MM.1S (cell line): ENCODE results near the gene TOX2.

Experiments
- DNase-seq: peaks from one replicate; pipeline ENCODE4 v3.0.0-alpha.2; 2015
- H2AFZ ChIP-seq: fragments of 300-600 bp; sonication (generic); 2 replicates; pipeline ENCODE4 v1.6.0; 2016; ENCODE audit warnings: antibody characterized with exemption, low read length
- H3F3A ChIP-seq: fragments of 300-600 bp; sonication (generic); 2 replicates; pipeline ENCODE4 v1.6.1; 2016; ENCODE audit warnings: mild to moderate bottlenecking, antibody characterized with exemption, low read length, moderate library complexity, mixed read lengths; ENCODE audit not compliant: insufficient read depth
- H3K27ac ChIP-seq: fragments of 300-600 bp; sonication (generic); 2 replicates; pipeline ENCODE4 v1.5.1; 2016; ENCODE audit warnings: mild to moderate bottlenecking, low read length
- H3K27me3 ChIP-seq: fragments of 300-600 bp; sonication (generic); replicated peaks from 2 replicates; pipeline ENCODE4 v1.6.0; 2016; ENCODE audit warnings: low read length; ENCODE audit not compliant: insufficient read depth
- H3K36me3 ChIP-seq: fragments of 300-600 bp; sonication (generic); replicated peaks from 2 replicates; pipeline ENCODE4 v1.6.1; 2016; ENCODE audit warnings: mild to moderate bottlenecking, low read length, mixed read lengths; ENCODE audit not compliant: insufficient read depth
- H3K4me1 ChIP-seq: fragments of 300-600 bp; sonication (generic); 2 replicates; pipeline ENCODE4 v1.6.1; 2016; ENCODE audit warnings: low read length, mixed read lengths
- H3K4me2 ChIP-seq: fragments of 300-600 bp; sonication (generic); 2 replicates; pipeline ENCODE4 v1.6.0; 2016; ENCODE audit warnings: low read depth, low read length
- H3K4me3 ChIP-seq: fragments of 300-600 bp; sonication (generic); 2 replicates; pipeline ENCODE4 v1.5.1; 2016; ENCODE audit warnings: low read length, mixed read lengths
- H3K79me2 ChIP-seq: fragments of 300-600 bp; sonication (generic); 2 replicates; pipeline ENCODE4 v1.6.1; 2016; ENCODE audit warnings: mixed run types, low read length, mixed read lengths
- H3K9ac ChIP-seq: fragments of 300-600 bp; sonication (generic); 2 replicates; pipeline ENCODE4 v1.6.1; 2016; ENCODE audit warnings: low read length, mixed read lengths
- H3K9me2 ChIP-seq: fragments of 300-600 bp; sonication (generic); replicated peaks from 2 replicates; pipeline ENCODE4 v1.6.1; 2016; ENCODE audit warnings: mild to moderate bottlenecking, low read length, mixed read lengths; ENCODE audit not compliant: insufficient read depth
- H3K9me3 ChIP-seq: fragments of 300-600 bp; sonication (generic); replicated peaks from 2 replicates; pipeline ENCODE4 v1.6.1; 2016; ENCODE audit warnings: mild to moderate bottlenecking, low read length, mixed read lengths; ENCODE audit not compliant: insufficient read depth
- H4K20me1 ChIP-seq: fragments of 300-600 bp; sonication (generic); 2 replicates; pipeline ENCODE4 v1.6.1; 2016; ENCODE audit warnings: mild to moderate bottlenecking, low read length, moderate library complexity, mixed read lengths; ENCODE audit not compliant: insufficient read depth
- CTCF ChIP-seq: fragments of 300-600 bp; sonication (generic); IDR thresholded peaks from 2 replicates; pipeline ENCODE4 v1.5.1; 2016; ENCODE audit warnings: antibody characterized with exemption, low read length, mixed read lengths
- EZH2 ChIP-seq: fragments of 300-600 bp; sonication (generic); optimal IDR thresholded peaks from 2 replicates; pipeline ENCODE3; 2017; ENCODE audit warnings: low read depth, mild to moderate bottlenecking, antibody characterized with exemption, low read length, mixed read lengths
- EZH2phosphoT487 ChIP-seq: fragments of 300-600 bp; sonication (generic); IDR thresholded peaks from 2 replicates; pipeline ENCODE4 v1.6.1; 2018; ENCODE audit warnings: antibody characterized with exemption, low read length

Gene TOX2

DNA sequence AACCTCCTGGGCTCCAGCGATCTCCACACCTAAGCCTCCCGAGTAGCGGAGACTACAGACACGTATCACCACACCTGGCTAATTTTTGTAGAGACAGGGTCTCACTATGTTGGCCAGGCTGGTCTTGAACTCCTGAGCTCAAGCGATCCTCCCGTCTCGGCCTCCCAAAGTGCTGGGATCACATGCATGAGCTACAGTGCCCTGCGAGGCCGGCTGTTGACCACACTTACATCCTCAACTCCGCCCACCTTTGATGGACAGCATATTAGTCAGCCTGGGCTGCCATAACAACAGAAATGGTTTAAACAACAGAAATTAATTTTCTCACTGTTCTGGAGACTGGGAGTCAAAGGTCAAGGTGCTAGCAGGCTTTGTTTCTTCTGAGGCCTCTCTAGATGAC lies 164.6 kb downstream of the TOX2 start:
- H2AFZ ChIP-seq = no peak overlapping the region
- 0 out of 2 replicates have a peak, but pooled peaks cover 6% of the 10 kb centered on the region for H3F3A ChIP-seq
- H3K4me2 ChIP-seq = 0 out of 2 replicates have a peak overlapping the region, but pooled peaks have one; percentile 42
- no peaks in the 10 kb centered on the region for H3K79me2 ChIP-seq
- no peak for TF ChIP-seq CTCF
- TF ChIP-seq EZH2phosphoT487 = no peak
- TF ChIP-seq EZH2 = no peak
- H3K9ac ChIP-seq = peak overlapping the region; percentile 63; the same call in 1 of the 2 replicates
- H3K4me1 ChIP-seq = peaks cover 21% of the 10 kb centered on the region
- DNase-seq = no peak
- H3K27me3 ChIP-seq = no peaks in the 10 kb centered on the region
- H3K9me3 ChIP-seq = no peaks in the 10 kb centered on the region
- H4K20me1 ChIP-seq = no peaks in the 10 kb centered on the region
- H3K36me3 ChIP-seq = no peaks in the 10 kb centered on the region
- peak overlapping the region; percentile 88 for H3K27ac ChIP-seq
- H3K9me2 ChIP-seq = no peaks in the 10 kb centered on the region
- no peak overlapping the region for H3K4me3 ChIP-seq

DNA sequence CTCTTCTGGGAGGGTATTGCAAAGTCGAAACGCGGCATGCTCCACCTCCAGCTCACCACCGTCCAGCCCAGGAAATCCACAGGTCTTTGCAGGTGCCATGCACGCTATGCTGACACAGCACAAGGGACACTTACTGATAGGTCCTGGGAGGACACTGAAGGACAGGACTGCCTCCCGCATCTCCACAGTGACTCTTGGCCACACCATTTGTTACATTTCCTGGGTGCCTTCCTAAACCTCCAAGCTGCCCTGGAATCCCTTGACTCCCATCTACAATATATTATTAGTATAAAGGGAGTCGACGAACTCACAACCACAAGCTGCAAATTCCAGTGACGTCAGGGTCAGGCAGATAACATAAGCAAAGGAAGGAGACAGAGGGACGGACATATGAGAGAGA lies 165.4 kb downstream of the TOX2 start:
- H3K27ac ChIP-seq = peak overlapping the region; percentile 88
- H2AFZ ChIP-seq = no peak overlapping the region
- 0 out of 2 replicates have a peak, but pooled peaks cover 6% of the 10 kb centered on the region for H3F3A ChIP-seq
- no peaks in the 10 kb centered on the region for H3K27me3 ChIP-seq
- no peaks in the 10 kb centered on the region for H3K79me2 ChIP-seq
- H4K20me1 ChIP-seq = no peaks in the 10 kb centered on the region
- peak overlapping the region; percentile 63 for H3K9ac ChIP-seq
- DNase-seq = peak; percentile 74
- H3K4me3 ChIP-seq = peak overlapping the region; percentile 11; the same call in 1 of the 2 replicates
- H3K4me2 ChIP-seq = peak overlapping the region; percentile 42
- no peaks in the 10 kb centered on the region for H3K9me3 ChIP-seq
- H3K36me3 ChIP-seq = no peaks in the 10 kb centered on the region
- H3K9me2 ChIP-seq = no peaks in the 10 kb centered on the region
- H3K4me1 ChIP-seq = peaks cover 21% of the 10 kb centered on the region
- TF ChIP-seq CTCF (no peak), EZH2phosphoT487 (no peak), EZH2 (no peak)

- Histone ChIP-seq H3K27ac (peak overlapping the region; percentile 88), H3K9me3 (no peaks in the 10 kb centered on the region), H2AFZ (no peak overlapping the region), H3K27me3 (no peaks in the 10 kb centered on the region), H3K36me3 (no peaks in the 10 kb centered on the region), H3K4me1 (peaks cover 21% of the 10 kb centered on the region), H3K9ac (peak overlapping the region; percentile 63), H4K20me1 (no peaks in the 10 kb centered on the region), H3K4me3 (peak overlapping the region; percentile 11; the same call in 1 of the 2 replicates), H3K79me2 (no peaks in the 10 kb centered on the region), H3F3A (0 out of 2 replicates have a peak, but pooled peaks cover 6% of the 10 kb centered on the region), H3K9me2 (no peaks in the 10 kb centered on the region), H3K4me2 (peak overlapping the region; percentile 42)
- DNase-seq = peak; percentile 91
- no peak for TF ChIP-seq EZH2
- TF ChIP-seq CTCF = peak; percentile 99
Observed at GRCh38 chr20:44080646-44081267, 166.1 kb downstream of the TOX2 start.
